Measurements from ENCODE around the gene NDUFS8. TPM values are rescaled to one million over a fixed set of nuclear protein-coding genes. Genes with fewer than 3 reads are reported as not detected.
A peak's percentile ranks its signal among the peaks of the same experiment; 100 is the strongest.

Gene NDUFS8
- total and polyA plus RNA-seq, 3 donors from 2014 or later = 149 to 196 (median 184) TPM

GRCh38 chr11:68010090-68011041 lies 20.1 kb upstream of the NDUFS8 start, which contains the start of gene ALDH3B1:
Gene ALDH3B1, plus strand, starts transcription at chr11:68010327. Its CDS starts 4,971 bp downstream, at chr11:68015298.
- no peak for TF ChIP-seq CTCF (IDR thresholded peaks at IDR 0.05)
- no peak for TF ChIP-seq POLR2A (IDR thresholded peaks at IDR 0.05)
- intact Hi-C loops (cut with DNase I; ENCODE audit: low total_unique reads) = no loop called here
- H3K4me3 ChIP-seq = peak within 1 kb of the TSS in 1 of 2 donors; percentile 6

DNA sequence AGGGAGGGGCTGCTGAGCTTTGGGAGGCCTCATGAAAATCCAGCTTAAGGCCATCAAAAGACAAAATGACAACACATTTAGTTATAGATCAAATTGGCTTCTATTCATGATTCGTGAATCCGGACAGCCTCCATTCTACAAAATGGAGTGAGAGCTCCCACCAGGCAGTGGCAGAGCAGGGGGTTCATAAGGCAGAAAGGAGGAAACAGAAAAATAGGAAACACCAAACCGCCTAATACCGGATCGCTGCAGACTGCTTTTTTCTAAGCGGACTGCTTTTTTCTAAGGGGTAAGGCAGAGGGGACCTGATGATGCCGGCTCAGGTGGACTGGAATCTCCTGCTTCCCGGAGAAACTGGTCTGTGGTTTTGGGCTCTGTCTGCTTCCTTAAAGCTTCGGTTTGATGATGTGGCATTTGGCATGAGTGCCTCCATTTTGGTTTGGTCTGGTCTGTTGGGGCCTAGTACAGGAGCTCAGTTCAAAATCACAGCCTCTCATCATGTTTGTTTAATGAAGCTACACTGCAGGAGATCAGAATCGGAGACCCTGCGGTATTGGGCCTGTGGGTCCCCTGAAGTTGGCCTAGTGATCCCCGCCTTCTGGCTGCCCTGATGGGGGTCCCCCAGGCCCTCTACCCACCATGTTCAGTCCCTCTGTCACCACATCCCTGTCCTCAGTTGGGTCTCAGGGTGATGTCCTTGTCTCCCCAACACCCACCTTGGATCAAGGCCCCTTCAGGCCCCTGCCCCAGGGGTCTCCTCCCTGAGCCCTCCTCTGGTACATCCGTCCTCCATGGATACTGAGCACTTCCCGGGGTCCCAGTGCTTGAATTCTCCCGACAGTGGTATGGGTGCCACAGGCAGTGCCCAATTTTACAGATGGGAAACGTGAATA lies 19.2 kb upstream of the NDUFS8 start:
- no peak overlapping the region for H3K4me3 ChIP-seq
- intact Hi-C loops (cut with DNase I; ENCODE audit: low total_unique reads) = no loop called here

More at GRCh38 chr11:68010090-68011041, 20.1 kb upstream of the NDUFS8 start, which contains the start of gene ALDH3B1:
- Histone ChIP-seq H3K36me3 (ENCODE audit: low read depth, missing control alignments) (no peaks in the 10 kb centered on the region), H3K27ac (peak within 1 kb of the TSS; percentile 18 to 75), H3K27me3 (no peaks in the 10 kb centered on the region), H3K4me1 (peaks cover 11% of the 10 kb centered on the region), H3K9me3 (no peaks in the 10 kb centered on the region)
- WGBS, 2 donors = 43 to 53% methylated on average over 24 to 27 of the region's 33 CpGs
- peak; percentile 67 for DNase-seq

GRCh38 chr11:68012044-68012842 lies 18.2 kb upstream of the NDUFS8 start:
- 73 to 83% methylated on average over 6 to 17 of the region's 17 CpGs for WGBS, 2 donors
- TF ChIP-seq CTCF (IDR thresholded peaks at IDR 0.05) (no peak), POLR2A (IDR thresholded peaks at IDR 0.05) (no peak)
- H3K27ac ChIP-seq = no peak overlapping the region
- no peaks in the 10 kb centered on the region for H3K36me3 ChIP-seq (ENCODE audit: low read depth, missing control alignments)
- DNase-seq = no peak
- H3K4me1 ChIP-seq = peaks cover 20% of the 10 kb centered on the region
- no peak overlapping the region for H3K4me3 ChIP-seq
- H3K9me3 ChIP-seq = no peaks in the 10 kb centered on the region
- H3K27me3 ChIP-seq = no peaks in the 10 kb centered on the region
- intact Hi-C loops (cut with DNase I; ENCODE audit: low total_unique reads) = no loop called here

More for the DNA sequence above, 19.2 kb upstream of the NDUFS8 start:
- Histone ChIP-seq H3K27ac (peak overlapping the region; percentile 18 to 75), H3K4me1 (peaks cover 11% of the 10 kb centered on the region), H3K27me3 (no peaks in the 10 kb centered on the region), H3K9me3 (no peaks in the 10 kb centered on the region), H3K36me3 (ENCODE audit: low read depth, missing control alignments) (no peaks in the 10 kb centered on the region)
- 91 to 95% methylated on average over 13 to 16 of the region's 16 CpGs for WGBS, 2 donors
- DNase-seq = no peak
- TF ChIP-seq CTCF (IDR thresholded peaks at IDR 0.05) = no peak
- TF ChIP-seq POLR2A (IDR thresholded peaks at IDR 0.05) = no peak

- 54 to 79% methylated on average over 6 to 16 of the region's 16 CpGs for WGBS, 2 donors
- Histone ChIP-seq H3K27ac (no peak overlapping the region), H3K36me3 (ENCODE audit: low read depth, missing control alignments) (no peaks in the 10 kb centered on the region), H3K27me3 (no peaks in the 10 kb centered on the region), H3K4me3 (no peak overlapping the region), H3K9me3 (no peaks in the 10 kb centered on the region), H3K4me1 (peaks cover 27% of the 10 kb centered on the region)
- DNase-seq = no peak
- TF ChIP-seq CTCF (IDR thresholded peaks at IDR 0.05) (no peak), POLR2A (IDR thresholded peaks at IDR 0.05) (no peak)
- intact Hi-C loops (cut with DNase I; ENCODE audit: low total_unique reads) = no loop called here
These were observed 17.5 kb upstream of the NDUFS8 start for GRCh38 chr11:68012843-68013610.

Data from testis (tissue), 3 donors.